A549 (cell line): Measurements from ENCODE around the gene ZNF618. TPM values are rescaled to one million over a fixed set of nuclear protein-coding genes. Genes with fewer than 3 reads are reported as not detected.

Experiments used
- ATAC-seq, 2 experiments: fragments of 200-7000 bp in 1 of 2; fragments of >200 bp in 1 of 2; cut with Nextera tagmentation in 1 of 2; cut with Tn5 transposase in 1 of 2; 3 replicates each; pipeline versions ENCODE4 v1.8.0 to v1.9.1; 2018 to 2020; ENCODE audit warnings: mild to moderate bottlenecking in 1 of 2, moderate library complexity in 1 of 2
- CTCF ChIA-PET: fragments of 300-600 bp; sonication (Branson Sonifier 250); formaldehyde crosslinking; extraction: SDS; loops from one replicate; lab custom pipeline; 2021; ENCODE audit warnings: antibody characterized with exemption, inconsistent platforms; lab: Yijun Ruan, JAX
- POLR2A ChIA-PET: fragments of 350-600 bp; formaldehyde crosslinking; extraction: SDS; loops from one replicate; lab custom pipeline; 2021; ENCODE audit warnings: antibody characterized with exemption, inconsistent platforms; lab: Yijun Ruan, JAX
- DNase-seq, 2 experiments: peaks; one replicate each; pipeline versions ENCODE4 v3.0.0 to v3.0.0-alpha.2; 2011 to 2016; ENCODE audit warnings: low read depth in 1 of 2, low spot score in 1 of 2
- FAIRE-seq: peaks from 2 replicates; lab custom pipeline; 2011; peaks lifted over from hg19 to GRCh38; lab: Jason Lieb, UNC
- H3K27ac ChIP-seq, 2 experiments: fragments of >200 bp; sonication (Bioruptor Twin); formaldehyde crosslinking; 3 replicates each; pipeline ENCODE4 v1.5.1; 2016 to 2017
- H3K4me1 ChIP-seq: fragments of >200 bp; sonication (Bioruptor Twin); formaldehyde crosslinking; 3 replicates; pipeline ENCODE4 v1.6.1; 2016
- H3K4me2 ChIP-seq: fragments of >200 bp; sonication (Bioruptor Twin); formaldehyde crosslinking; 3 replicates; pipeline ENCODE4 v1.6.1; 2016
- H3K4me3 ChIP-seq: fragments of >200 bp; sonication (Bioruptor Twin); formaldehyde crosslinking; 3 replicates; pipeline ENCODE4 v1.5.1; 2016
- H3K9me3 ChIP-seq: fragments of >200 bp; sonication (Bioruptor Twin); formaldehyde crosslinking; 3 replicates; pipeline ENCODE4 v1.6.1; 2016
- BCL3 ChIP-seq: fragments of >200 bp; sonication (Bioruptor Twin); formaldehyde crosslinking; IDR thresholded peaks from 3 replicates; pipeline ENCODE4 v1.6.1; 2016
- BHLHE40 ChIP-seq: IDR thresholded peaks from 2 replicates; pipeline ENCODE4 v1.6.1; 2012; ENCODE audit warnings: low read depth, low read length, inconsistent platforms
- CBX8 ChIP-seq: fragments of 200-600 bp; sonication (generic); IDR thresholded peaks from 2 replicates; pipeline ENCODE4 v1.6.1; 2016
- CHD4 ChIP-seq: fragments of 200-600 bp; sonication (generic); IDR thresholded peaks from 2 replicates; pipeline ENCODE4 v1.6.1; 2016; ENCODE audit warnings: antibody characterized with exemption, mild to moderate bottlenecking, borderline replicate concordance
- E2F6 ChIP-seq: IDR thresholded peaks from 2 replicates; pipeline ENCODE4 v1.6.1; 2012; ENCODE audit warnings: low read depth, borderline replicate concordance
- FOSL2 ChIP-seq, 2 experiments: fragments of 450-650 bp in 1 of 2; fragments of >200 bp in 1 of 2; sonication (Bioruptor Twin) in 1 of 2; formaldehyde crosslinking; IDR thresholded peaks; 2 replicates each; pipeline versions ENCODE4 v1.5.0 to v1.6.1; 2016 to 2020; ENCODE audit warnings: mild to moderate bottlenecking in 1 of 2, moderate library complexity in 1 of 2
- GATA3 ChIP-seq: IDR thresholded peaks from 2 replicates; pipeline ENCODE4 v1.6.1; 2012; ENCODE audit warnings: borderline replicate concordance
- HMGXB4 ChIP-seq: fragments of 250-450 bp; sonication (Bioruptor Pico); IDR thresholded peaks from 2 replicates; pipeline ENCODE4 v1.5.0; 2021; ENCODE audit warnings: mild to moderate bottlenecking, moderate library complexity, borderline replicate concordance
- JUNB ChIP-seq: fragments of >200 bp; sonication (Bioruptor Twin); formaldehyde crosslinking; IDR thresholded peaks from 2 replicates; pipeline ENCODE4 v1.6.1; 2016
- KDM1A ChIP-seq: fragments of 200-600 bp; sonication (generic); IDR thresholded peaks from 2 replicates; pipeline ENCODE4 v1.6.1; 2016; ENCODE audit warnings: low read depth, mild to moderate bottlenecking
- KDM5A ChIP-seq: fragments of 200-600 bp; sonication (generic); IDR thresholded peaks from 2 replicates; pipeline ENCODE4 v1.6.1; 2016; ENCODE audit warnings: antibody characterized with exemption, mild to moderate bottlenecking
- MAFK ChIP-seq: fragments of 450-650 bp; IDR thresholded peaks from 2 replicates; pipeline ENCODE4 v1.6.1; 2014; ENCODE audit not compliant: partially characterized antibody
- MAZ ChIP-seq: fragments of 150-350 bp; IDR thresholded peaks from 2 replicates; pipeline ENCODE4 v1.6.1; 2014; ENCODE audit warnings: antibody characterized with exemption, low read depth, low read length, borderline replicate concordance
- PBX3 ChIP-seq: IDR thresholded peaks from 2 replicates; pipeline ENCODE4 v1.6.1; 2012
- PHF8 ChIP-seq: fragments of 200-600 bp; sonication (generic); IDR thresholded peaks from 2 replicates; pipeline ENCODE4 v1.6.1; 2016; ENCODE audit warnings: low read depth, mild to moderate bottlenecking, antibody characterized with exemption, moderate library complexity, borderline replicate concordance
- POLR2A ChIP-seq: IDR thresholded peaks from 2 replicates; pipeline ENCODE4 v1.6.1; 2012; ENCODE audit warnings: mild to moderate bottlenecking, low read length
- POLR2AphosphoS2 ChIP-seq: conservative IDR thresholded peaks from 2 replicates; pipeline ENCODE4 v1.6.1; 2012; ENCODE audit warnings: low read length, improper control_type of control experiment, inconsistent platforms
- SMC3 ChIP-seq: fragments of >200 bp; sonication (Bioruptor Twin); formaldehyde crosslinking; IDR thresholded peaks from 3 replicates; pipeline ENCODE4 v1.6.1; 2018; ENCODE audit warnings: inconsistent platforms
- TFCP2L1 ChIP-seq: fragments of 250-450 bp; sonication (Bioruptor Pico); IDR thresholded peaks from 2 replicates; pipeline ENCODE4 v1.5.0; 2021; ENCODE audit warnings: mild to moderate bottlenecking
- USF2 ChIP-seq: fragments of 450-650 bp; IDR thresholded peaks from 2 replicates; pipeline ENCODE4 v1.6.1; 2014; ENCODE audit warnings: antibody characterized with exemption
- ZC3H11A ChIP-seq: fragments of 450-650 bp; IDR thresholded peaks from 2 replicates; pipeline ENCODE4 v1.6.1; 2014; ENCODE audit warnings: antibody characterized with exemption, mild to moderate bottlenecking
- ZFP36 ChIP-seq: fragments of 450-650 bp; IDR thresholded peaks from 2 replicates; pipeline ENCODE4 v1.6.1; 2014; ENCODE audit warnings: borderline replicate concordance; ENCODE audit not compliant: partially characterized antibody
- ZNF302 ChIP-seq: fragments of 250-450 bp; sonication (Bioruptor Pico); IDR thresholded peaks from 2 replicates; pipeline ENCODE4 v1.9.0; 2021; ENCODE audit warnings: inconsistent platforms, mild to moderate bottlenecking, moderate library complexity
- ZSCAN20 ChIP-seq: fragments of 250-450 bp; sonication (Bioruptor Pico); IDR thresholded peaks from 2 replicates; pipeline ENCODE4 v1.8.0; 2022; ENCODE audit warnings: mild to moderate bottlenecking, moderate library complexity
- WGBS: methylation state at CpG from one replicate; pipeline ENCODE4 v1.1.6; 2017; ENCODE audit errors: missing lambda C conversion rate; 5-methylcytosine and 5-hydroxymethylcytosine counted together
- polyA plus RNA-seq, 4 experiments: library from polyadenylated mRNA; depleted of rRNA in 3 of 4; stranded (reverse); fragments of >200 nt; fragmentation: RNase III in 1 of 4; extraction: RNeasy Plus Mini Kit Qiagen cat#74134 plus additional on column Dnase treatment in 1 of 4; gene quantifications; 2 replicates in 3 of 4; 3 replicates in 1 of 4; pipeline ENCODE4 v1.2.3, GENCODE V29; 2011 to 2017

Gene ZNF618
- polyA plus RNA-seq, 2 of the 4 experiments (the other 2 are of a cell fraction), result 9.0 to 10.0 TPM

- CTCF ChIA-PET, result interaction anchor here (1.1 to 1.4 kb wide), 2 partner anchors 9 to 19 kb away, joined by 4 read pairs; no protein-coding TSS in a partner anchor
- 88% methylated on average over 13 of the region's 13 CpGs for WGBS
- no peak for FAIRE-seq
- DNase-seq, result no peak
- ATAC-seq, result no peak
- Histone ChIP-seq H3K4me3 (no peak overlapping the region), H3K9me3 (no peaks in the 10 kb centered on the region), H3K27ac (no peak overlapping the region), H3K4me1 (no peaks in the 10 kb centered on the region), H3K4me2 (no peak overlapping the region)
- POLR2A ChIA-PET, result no interaction called here
- TF ChIP-seq GATA3 (no peak), E2F6 (no peak), PHF8 (no peak), ZC3H11A (no peak), SMC3 (no peak), POLR2AphosphoS2 (no peak), MAZ (no peak), KDM1A (no peak), PBX3 (no peak), ZNF302 (CRISPR knock-in tag) (no peak), CBX8 (no peak), POLR2A (no peak), USF2 (no peak), KDM5A (no peak)
Measured at GRCh38 chr9:113943112-113944009, 67.3 kb downstream of the ZNF618 start.

GRCh38 chr9:113945784-113946183 is 69.7 kb downstream of the ZNF618 start:
- CTCF ChIA-PET, result interaction anchor here (0.8 kb wide), 1 partner anchor 17 kb away, joined by 4 read pairs; no protein-coding TSS in a partner anchor
- FAIRE-seq, result no peak
- 95% methylated on average over 8 of the region's 8 CpGs for WGBS

GRCh38 chr9:113946496-113947115 is 70.5 kb downstream of the ZNF618 start:
- Histone ChIP-seq H3K9me3 (no peaks in the 10 kb centered on the region), H3K27ac (no peak overlapping the region), H3K4me3 (no peak overlapping the region), H3K4me1 (no peaks in the 10 kb centered on the region), H3K4me2 (no peak overlapping the region)
- no peak for ATAC-seq
- ChIA-PET CTCF (interaction anchor here (1.2 kb wide), 1 partner anchor 17 kb away, joined by 3 read pairs; no protein-coding TSS in a partner anchor), POLR2A (no interaction called here)
- DNase-seq, result no peak
- 95% methylated on average over 11 of the region's 11 CpGs for WGBS
- FAIRE-seq, result no peak
- TF ChIP-seq BCL3 (no peak), SMC3 (no peak), ZSCAN20 (no peak), HMGXB4 (CRISPR knock-in tag) (no peak), PBX3 (no peak), POLR2AphosphoS2 (no peak), CBX8 (no peak), CHD4 (no peak), FOSL2 (IDR thresholded peaks at IDR 0.05) (no peak), FOSL2 (CRISPR knock-in tag; IDR thresholded peaks at IDR 0.05) (no peak), POLR2A (no peak), ZFP36 (no peak), KDM5A (no peak), PHF8 (no peak), GATA3 (no peak), MAFK (no peak), JUNB (no peak)

More at GRCh38 chr9:113945784-113946183, 69.7 kb downstream of the ZNF618 start:
- H3K4me1 ChIP-seq, result no peaks in the 10 kb centered on the region
- POLR2A ChIA-PET, result no interaction called here
- TF ChIP-seq BHLHE40 (no peak), GATA3 (no peak), TFCP2L1 (no peak)
- no peaks in the 10 kb centered on the region for H3K9me3 ChIP-seq
- H3K27ac ChIP-seq, result no peak overlapping the region
- DNase-seq, result no peak
- no peak for ATAC-seq
- H3K4me3 ChIP-seq, result no peak overlapping the region
- no peak overlapping the region for H3K4me2 ChIP-seq
